HG03520 (cell line): ENCODE results near the gene CCDC82.
A peak's percentile ranks its signal among the peaks of the same experiment; 100 is the strongest.
"Not testable (repeated sequence)": the region's sequence is repeated elsewhere in the genome, so short reads cannot be mapped to it uniquely, and the experiment has no call there.

Experiments
- ATAC-seq: cut with Tn5 transposase; IDR thresholded peaks from one replicate; pipeline ENCODE4 v1.9.1; 2021; ENCODE audit warnings: mild to moderate bottlenecking, moderate library complexity; ENCODE audit not compliant: unreplicated experiment

CCDC82 gene

DNA sequence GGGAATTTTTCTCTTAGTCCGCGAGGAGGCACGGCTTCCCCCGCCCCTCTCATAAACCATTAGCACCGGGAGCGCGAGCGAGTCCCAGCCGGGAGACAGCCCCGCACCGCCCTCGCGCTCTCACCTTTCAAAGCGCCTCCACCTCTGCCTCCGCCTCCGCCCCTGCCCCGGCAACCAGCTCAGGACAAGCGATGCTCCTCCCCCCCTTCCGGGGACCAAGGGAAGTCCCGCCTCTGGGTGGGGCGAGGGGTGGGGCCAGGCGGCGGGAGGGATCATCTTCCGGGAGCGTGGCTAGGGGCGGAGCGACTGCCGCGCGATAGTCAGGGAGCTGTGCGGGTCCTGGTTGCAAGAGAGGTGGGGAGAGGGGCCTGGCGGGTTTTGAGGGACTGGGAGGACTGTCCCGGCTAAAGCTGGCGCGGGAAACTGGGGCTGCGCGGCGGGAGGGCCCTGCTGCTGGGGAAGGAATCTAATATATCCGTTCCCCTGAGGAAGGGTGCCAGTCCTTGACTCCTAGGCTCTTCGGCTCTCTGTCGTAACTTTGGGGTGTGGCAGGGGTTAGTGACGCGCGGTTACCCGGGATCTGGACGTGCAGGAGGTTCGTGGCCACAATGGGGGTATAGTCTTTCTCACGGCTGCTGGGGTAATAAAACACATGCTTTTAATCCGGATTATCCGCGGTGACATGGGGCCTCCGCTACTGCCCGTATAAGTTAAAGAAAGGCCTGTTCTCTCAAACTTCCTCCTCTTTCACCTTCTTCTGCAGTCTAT lies at the start of gene CCDC82, which contains the start of gene JRKL:
Gene CCDC82 (minus strand): TSS at position 193 of the 768 bp plus-strand sequence. CDS start 5,165 bp downstream, outside the sequence.
Gene JRKL (plus strand): TSS at position 294 of the 768 bp plus-strand sequence. CDS start 637 bp downstream, outside the sequence.
- peak; percentile 92 for ATAC-seq

DNA sequence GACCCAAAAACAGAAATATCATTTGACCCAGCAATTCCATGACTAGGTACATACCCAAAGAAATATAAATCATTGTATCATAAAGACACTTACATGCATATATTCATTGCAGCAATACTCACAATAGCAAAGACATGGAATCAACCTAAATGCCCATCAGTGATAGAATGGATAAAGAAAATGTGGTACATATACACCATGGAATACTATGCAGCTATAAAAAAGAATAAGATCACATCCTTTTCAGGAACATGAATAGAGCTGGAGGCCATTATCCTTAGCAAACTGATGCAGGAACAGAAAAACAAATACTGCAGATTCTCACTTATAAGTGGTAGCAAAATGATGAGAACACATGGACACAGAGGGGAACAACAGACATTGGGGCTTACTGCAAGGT lies 42.9 kb upstream of the CCDC82 start:
- not testable (repeated sequence) for ATAC-seq

DNA sequence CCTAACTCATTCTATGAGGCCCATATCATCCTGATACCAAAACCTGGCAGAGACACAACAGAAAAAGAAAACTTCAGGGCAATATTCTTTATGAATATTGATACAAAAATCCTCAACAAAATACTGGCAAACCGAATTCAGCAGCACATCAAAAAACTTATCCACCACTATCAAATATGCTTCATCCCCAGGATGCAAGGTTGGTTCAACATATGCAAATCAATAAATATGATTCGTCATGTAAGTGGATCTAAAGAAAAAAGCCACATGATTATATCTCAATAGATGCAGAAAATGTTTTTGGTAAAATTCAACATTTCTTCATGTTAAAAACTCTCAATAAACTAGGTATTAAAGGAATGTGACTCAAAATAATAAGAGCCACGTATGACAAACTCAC lies 41.0 kb upstream of the CCDC82 start:
- ATAC-seq: no peak

DNA sequence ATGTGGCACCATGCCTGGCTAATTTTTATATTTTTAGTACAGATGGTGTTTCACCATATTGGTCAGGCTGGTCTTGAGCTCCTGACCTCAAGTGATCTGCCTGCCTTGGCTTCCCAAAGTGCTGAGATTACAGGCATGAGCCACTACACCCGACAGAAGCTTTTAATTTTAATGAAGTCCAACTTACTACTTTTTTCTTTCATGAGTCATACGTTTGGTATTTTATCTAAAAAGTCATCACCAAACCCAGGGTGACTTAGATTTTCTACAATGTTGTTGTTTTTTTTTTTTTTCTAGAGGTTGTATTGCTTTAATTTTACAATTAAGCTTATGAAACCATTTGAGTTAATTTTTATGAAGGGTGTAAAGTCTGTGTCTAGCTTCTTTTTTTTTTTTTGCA lies 35.0 kb upstream of the CCDC82 start:
- no peak for ATAC-seq

DNA sequence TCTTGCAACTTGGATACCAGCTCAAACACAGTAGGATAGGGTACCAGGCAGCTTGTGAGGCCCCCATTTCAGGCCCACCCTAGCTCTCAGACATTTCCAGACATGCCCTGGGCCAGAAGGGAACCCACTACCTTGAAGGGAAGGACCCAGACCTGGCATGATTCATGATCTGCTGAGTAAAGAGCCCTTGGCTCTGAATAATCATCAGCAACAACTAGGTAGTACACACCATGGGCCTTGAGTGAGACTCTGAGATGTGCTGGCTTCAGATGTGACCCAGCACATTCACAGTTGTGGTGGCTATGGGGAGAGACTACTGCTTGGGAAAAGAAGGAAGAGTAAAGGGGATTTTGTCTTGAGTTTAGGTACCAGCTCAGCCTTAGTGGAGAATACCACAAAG lies 23.7 kb upstream of the CCDC82 start:
- ATAC-seq: no peak

DNA sequence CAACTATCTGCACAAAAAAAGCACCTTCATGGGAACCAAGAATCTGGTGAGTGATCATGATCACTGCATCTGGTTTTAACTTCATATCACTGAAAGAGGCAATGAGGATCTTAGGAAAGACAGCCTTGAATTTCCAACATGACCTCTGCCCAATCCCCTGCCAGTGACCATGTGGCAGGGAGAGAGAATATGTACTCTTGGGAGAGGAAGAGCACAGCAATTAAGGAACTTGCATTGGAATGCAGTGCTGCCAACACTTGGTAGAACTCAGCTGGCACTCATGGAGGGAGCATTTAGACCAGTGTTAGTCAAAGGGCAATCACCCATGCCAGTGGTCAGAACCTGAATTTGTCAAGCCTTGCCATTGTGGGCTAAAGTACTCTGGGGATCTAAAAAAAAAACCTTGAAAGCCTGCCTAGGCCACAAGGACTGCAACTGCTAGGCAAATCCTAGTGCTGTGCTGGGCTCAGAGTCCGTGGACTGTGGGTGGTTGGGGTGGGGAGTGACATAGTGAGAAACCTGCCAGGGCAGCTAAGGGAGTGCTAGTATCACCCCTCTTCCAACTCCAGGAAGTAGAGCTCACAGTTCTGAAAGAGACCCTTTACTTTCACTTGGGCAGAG lies 23.2 kb upstream of the CCDC82 start:
- ATAC-seq: no peak

DNA sequence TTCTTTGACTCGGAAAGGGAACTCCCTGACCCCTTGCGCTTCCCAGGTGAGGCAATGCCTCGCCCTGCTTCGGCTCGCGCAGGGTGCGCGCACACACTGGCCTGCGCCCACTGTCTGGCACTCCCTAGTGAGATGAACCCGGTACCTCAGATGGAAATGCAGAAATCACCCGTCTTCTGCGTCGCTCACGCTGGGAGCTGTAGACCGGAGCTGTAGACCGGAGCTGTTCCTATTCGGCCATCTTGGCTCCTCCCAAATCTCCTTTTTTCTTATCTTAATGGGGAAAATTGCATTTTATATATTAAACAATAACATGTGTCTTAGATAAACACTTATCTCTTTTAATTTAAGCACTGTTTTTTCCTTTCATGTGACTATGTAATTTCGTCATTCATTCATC lies 21.7 kb upstream of the CCDC82 start:
- not testable (repeated sequence) for ATAC-seq

DNA sequence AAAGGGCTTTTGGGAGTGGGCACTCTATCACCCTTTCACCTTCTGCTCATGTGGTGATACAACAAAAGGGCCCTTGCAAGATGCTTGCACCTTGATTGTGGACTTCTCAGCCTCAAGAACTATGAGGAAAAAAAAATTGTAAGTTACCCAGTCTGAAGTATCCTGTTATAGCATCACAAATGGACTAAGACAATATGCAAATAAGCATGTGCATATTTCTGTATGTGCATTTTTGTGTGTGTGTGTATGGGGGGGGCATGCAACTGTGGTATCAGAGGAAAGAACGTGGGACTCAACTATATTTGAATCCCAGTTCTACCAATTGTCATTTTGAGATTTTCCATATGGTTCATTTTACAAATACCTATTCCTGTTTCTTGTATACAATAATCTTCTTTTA lies 11.0 kb upstream of the CCDC82 start:
- no peak for ATAC-seq

DNA sequence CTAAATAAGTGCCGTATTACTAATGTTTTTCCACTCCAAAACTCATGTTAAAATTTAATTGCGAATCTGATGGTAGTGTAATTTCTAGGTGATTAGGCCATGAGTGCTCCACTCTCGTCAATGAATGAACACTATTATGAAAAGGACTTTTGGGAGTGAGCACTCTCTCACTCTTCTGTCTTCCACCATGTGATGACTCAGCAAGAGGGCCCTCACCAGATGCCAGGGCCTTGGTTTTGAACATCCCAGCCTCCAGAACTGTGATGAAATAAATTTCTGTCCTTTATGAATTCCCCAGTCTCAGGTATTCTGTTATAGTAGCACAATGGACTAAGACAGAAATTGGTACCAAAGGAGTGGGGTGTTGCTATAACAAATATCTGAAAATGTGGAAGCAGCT lies 8.2 kb upstream of the CCDC82 start:
- no peak for ATAC-seq

DNA sequence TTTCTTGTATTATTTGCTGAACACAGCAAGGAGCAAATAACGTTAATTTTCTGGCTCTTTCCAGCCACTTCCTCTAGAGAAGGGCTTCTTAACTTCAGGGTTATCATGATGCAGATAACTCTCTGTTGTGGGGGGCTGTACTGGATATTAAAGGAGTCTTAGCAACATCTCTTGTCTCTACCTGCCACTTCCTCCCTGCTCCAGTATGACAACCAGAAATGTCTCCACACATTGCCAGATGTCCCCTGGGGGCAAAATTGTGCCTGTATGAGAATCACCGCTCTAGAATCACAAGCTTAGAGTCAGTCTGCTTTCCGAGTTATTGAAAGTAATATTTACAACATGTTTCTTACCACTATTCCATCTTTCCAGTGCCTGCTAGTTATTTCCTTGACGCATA lies 6.9 kb upstream of the CCDC82 start:
- no peak for ATAC-seq

DNA sequence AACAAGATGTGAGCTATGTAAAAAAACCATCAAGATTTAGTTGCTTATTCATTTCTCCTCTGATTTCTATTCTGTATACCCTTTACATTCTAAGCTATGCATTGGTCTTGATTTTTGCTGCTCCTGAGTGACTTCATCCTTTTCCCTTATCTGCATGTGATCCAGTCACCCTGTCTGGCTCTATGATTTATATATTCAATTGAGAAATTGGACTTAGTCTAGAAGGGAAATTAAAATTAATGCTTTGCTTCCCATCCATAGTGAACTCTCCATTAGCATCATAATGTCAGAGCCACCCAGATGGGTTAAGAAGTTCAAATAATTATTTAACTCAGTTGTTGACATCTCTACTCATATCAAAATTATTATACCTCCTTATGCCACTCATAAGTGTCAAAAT lies 5.1 kb upstream of the CCDC82 start:
- ATAC-seq: no peak

DNA sequence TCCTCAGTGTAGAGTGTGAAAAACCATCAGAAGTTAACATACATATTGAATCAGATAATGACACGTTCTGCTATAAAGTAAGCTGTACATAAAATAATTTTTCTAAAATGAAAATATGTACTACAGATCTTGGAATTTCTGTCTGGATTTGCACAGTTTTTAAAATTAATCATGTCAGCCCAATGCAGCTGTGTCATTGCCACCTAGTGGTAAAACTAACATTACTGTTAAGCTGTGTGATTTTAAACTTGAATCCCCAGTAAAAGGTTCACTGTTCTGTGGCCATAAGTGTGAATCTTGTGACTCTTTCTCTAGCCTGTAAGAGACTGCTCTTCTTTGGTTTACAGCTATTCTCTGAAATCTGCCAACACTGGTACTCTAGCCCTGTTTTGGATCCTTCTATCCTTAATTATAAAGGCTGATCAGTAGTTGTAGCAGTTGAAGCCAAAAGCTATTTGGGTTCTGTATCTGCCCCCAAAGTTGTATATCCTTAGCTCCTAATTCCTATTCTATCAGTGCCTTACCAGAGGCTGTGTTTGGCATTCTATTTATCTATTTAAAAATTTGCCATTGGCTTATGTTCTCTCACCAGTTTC lies 4.1 kb upstream of the CCDC82 start:
- ATAC-seq: no peak

DNA sequence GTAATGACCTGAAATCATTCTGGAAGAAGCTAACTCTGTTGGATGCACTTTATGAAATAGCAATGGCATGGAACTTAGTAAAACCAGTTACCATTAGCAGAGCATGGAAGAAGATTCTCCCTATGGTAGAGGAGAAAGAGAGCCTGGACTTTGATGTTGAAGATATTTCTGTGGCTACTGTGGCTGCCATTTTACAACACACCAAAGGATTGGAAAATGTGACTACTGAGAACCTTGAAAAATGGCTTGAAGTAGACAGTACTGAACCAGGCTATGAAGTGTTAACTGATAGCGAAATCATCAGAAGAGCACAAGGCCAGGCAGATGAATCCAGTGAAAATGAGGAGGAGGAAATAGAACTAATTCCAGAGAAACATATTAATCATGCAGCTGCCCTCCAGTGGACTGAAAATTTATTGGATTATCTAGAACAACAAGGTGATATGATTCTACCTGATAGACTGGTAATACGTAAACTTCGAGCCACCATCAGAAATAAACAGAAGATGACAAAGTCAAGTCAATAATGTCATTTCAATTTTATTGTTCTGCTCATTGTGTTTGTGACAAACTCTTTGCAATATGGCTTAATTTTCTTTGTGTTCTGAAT lies 2.1 kb upstream of the CCDC82 start:
- no peak for ATAC-seq

DNA sequence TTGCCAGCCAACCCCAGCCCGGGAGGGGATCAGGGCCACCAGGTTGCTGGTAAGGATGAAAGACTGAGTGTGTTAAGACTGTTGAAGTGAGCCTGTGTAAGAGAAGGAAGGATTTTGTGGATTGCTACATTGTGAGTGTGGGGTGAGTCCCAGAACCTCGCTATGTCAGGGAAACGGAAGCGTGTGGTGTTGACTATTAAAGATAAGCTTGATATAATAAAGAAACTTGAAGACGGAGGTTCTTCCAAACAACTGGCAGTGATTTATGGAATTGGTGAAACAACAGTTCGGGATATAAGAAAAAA lies 728 bp upstream of the CCDC82 start:
- no peak for ATAC-seq

DNA sequence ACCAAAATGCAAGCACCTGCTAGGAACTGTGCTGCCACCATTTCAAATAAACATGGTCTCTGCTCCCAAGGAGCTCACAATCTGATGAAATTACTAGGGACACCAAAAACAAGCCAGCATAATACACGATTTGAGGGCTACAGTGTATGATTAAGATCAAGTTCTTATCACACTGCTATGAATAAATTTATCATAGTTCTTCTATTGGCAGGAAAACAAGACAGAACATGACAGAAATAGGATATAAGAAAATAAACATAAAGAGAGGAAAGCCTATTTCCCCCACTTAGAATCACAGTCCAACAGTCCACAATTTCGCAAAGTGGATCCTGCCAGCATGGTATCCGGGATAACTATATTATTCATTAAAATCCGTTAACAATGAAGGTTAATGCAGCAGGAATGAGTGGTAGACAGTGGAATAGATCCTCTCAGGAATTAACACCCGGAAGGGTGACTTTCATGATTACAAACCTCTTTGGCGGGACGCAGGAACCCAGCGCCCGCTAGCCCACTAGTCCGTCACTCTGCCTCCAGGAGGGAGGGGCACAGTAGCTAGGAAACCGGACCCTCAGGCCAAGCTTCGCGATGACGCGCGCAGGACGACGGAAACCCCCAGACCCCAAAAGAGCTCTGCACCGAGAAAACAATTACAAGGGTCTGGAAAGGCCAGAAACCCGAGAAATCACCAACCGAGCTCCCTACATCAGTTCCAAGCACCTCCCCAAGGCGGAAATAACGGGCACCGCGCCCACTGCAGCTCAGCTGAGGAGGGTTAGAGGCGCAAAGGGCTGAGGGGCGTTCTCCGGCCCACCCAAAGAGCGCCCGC lies 607 bp downstream of the CCDC82 start:
- peak; percentile 42 for ATAC-seq

DNA sequence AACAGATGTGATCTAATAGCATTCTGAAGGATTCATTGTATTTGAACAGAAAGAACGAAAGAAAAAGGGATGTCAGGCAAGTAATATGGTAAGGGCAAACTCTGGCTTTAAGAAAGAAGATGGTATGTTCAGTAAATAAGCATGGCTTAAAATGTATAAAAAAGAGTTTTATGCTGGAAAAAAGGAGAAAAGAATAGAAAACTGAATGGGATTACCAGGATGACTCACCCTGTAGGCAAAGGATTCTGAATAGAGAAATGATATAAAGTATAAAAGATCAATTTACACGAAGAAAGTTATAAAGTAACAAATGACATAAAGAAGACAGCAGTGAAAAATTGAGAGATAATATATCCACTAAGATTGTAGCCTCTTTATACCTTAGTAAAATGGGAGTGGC lies 4.5 kb downstream of the CCDC82 start:
- ATAC-seq: no peak

DNA sequence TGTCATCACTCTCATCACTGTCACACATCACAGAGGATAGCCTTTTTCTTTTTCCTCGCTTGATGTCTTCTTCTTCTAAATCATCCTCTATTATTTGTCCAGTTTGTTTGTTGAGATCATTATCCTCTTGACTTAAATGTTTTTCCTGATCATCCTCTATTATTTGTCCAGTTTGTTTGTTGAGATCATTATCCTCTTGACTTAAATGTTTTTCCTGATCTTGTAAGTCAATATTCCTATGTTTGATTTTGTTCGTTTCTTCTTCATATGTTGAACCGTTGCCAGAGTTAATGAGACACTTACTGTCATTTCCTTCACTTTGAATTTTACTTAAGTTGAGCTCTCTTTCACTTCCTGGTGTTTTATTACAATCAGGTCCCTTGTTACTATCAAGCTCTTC lies 5.6 kb downstream of the CCDC82 start:
- ATAC-seq: no peak

DNA sequence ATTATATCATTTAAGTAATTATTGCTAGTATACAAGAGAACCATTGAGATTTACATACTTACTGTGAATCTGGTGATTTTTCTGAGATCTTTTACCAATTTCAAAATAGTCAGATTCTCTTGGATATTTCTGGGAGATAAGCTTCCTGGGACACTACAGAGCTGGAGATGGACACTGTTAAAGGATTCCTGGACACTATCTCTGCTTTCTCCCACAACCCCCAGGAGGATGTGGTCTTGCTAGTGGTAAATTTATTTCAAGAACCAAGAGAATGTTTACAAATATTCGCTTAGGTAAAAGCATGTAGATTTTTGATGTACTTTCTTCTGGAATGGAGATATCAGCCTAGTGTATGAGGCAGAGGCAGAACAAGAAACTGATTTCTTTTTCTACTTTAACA lies 12.9 kb downstream of the CCDC82 start:
- no peak for ATAC-seq

DNA sequence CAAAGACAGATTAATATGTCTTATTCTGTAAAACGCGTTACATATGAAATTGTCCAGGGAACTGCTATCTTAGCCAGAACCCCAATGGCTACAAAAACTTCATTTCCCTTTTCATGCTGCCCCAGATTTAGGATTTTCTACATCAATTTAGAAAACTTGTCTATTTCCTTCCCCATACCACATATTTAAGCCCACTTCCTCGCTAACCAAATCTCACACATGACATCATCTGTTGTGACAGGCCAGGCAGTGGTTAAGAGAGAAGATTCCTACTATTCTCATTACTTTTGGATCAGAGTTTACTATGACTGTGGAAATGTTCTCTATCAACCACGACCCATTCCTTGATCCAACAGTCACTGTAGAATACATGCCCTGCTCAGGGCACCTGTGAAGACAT lies 15.9 kb downstream of the CCDC82 start:
- no peak for ATAC-seq

DNA sequence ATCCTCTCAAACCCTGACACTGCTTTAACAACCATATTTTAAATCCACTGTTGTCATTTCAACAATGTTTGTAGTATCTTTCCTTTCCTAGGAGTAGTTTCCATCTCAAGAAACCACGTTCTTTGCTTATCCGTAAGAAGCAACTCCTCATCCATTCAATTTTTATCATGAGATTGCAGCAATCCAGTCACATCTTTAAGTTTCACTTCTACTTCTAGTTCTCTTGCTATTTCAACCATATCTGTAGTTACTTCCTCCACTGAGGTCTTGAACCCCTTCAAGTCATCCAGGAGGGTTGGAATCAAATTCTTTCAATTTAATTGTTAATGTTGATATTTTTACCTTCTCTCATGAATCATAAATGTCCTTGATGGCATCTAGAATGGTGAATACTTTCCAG lies 22.4 kb downstream of the CCDC82 start:
- no peak for ATAC-seq

DNA sequence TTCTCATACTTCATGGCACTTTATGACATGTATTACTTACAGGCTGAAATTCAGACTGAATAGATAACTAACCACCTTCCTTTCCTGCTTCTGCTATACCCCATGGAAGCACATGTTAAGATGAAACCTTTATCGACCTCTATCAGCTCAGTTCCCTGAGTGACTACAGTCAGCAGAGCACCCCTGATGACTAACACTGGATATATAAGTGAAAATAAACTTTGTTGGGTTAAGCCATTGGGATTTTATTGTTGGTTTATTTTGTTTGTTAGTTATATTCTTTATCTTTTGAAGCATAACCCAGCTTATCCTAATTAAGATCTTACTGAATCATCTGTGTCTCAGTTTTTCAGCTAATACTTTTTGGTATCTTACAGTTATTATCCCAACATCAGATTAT lies 23.7 kb downstream of the CCDC82 start:
- no peak for ATAC-seq
